Nephron (organoid): ENCODE measurements around the gene DBT.

Source experiments
- H3K27ac Mint-ChIP-seq, 3 experiments: 2 replicates each; pipeline ENCODE4 v1.8.0; 2020; ENCODE audit warnings: mixed read lengths in 3 of 3, mild to moderate bottlenecking in 2 of 3, moderate library complexity in 1 of 3
- H3K27me3 Mint-ChIP-seq: 2 replicates; pipeline ENCODE4 v1.8.0; 2021; ENCODE audit warnings: low read depth, mild to moderate bottlenecking, moderate library complexity, mixed read lengths
- H3K36me3 Mint-ChIP-seq: 2 replicates; pipeline ENCODE4 v1.8.0; 2020; ENCODE audit warnings: low read depth, mixed read lengths
- H3K4me1 Mint-ChIP-seq: 2 replicates; pipeline ENCODE4 v1.8.0; 2020; ENCODE audit warnings: mixed read lengths
- H3K4me3 Mint-ChIP-seq, 3 experiments: 2 replicates each; pipeline ENCODE4 v1.8.0; 2020; ENCODE audit warnings: mild to moderate bottlenecking in 3 of 3, mixed read lengths in 3 of 3, moderate library complexity in 2 of 3
- H3K9me3 Mint-ChIP-seq: 2 replicates; pipeline ENCODE4 v1.8.0; 2020; ENCODE audit warnings: mixed read lengths
- TF ChIP-seq, protein P1 (sequence below), 3 experiments: fragments of 200-600 bp; sonication (generic); IDR thresholded peaks; one replicate each; pipeline ENCODE4 v1.5.0; 2021; ENCODE audit warnings: antibody characterized with exemption in 3 of 3; ENCODE audit not compliant: unreplicated experiment in 3 of 3

The DBT gene

DNA sequence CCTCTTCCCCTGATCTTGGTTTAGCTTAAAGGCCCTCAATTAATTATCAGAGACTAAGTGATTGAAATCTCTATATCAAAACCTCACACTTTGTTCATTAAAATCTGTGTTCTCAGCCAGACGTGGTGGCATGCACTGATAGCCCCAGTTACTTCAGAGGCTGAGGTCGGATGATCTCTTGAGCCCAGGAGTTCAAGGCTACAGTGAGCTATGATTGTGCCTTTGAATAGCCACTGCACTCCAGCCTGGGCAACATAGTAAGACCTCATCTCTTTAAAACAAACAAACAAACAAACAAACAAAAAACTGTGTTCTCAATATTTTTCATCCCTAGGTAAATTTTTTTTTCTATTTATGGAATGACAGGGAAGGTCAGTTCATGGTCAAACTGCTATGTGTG, 98.0 kb downstream of the DBT start:
- Mint-ChIP-seq H3K36me3 (peaks cover 14% of the 10 kb centered on the region), H3K4me1 (no peaks in the 10 kb centered on the region), H3K4me3 (no peak overlapping the region), H3K27ac (no peak overlapping the region), H3K27me3 (no peaks in the 10 kb centered on the region), H3K9me3 (no peaks in the 10 kb centered on the region)
- TF ChIP-seq, protein P1, sequence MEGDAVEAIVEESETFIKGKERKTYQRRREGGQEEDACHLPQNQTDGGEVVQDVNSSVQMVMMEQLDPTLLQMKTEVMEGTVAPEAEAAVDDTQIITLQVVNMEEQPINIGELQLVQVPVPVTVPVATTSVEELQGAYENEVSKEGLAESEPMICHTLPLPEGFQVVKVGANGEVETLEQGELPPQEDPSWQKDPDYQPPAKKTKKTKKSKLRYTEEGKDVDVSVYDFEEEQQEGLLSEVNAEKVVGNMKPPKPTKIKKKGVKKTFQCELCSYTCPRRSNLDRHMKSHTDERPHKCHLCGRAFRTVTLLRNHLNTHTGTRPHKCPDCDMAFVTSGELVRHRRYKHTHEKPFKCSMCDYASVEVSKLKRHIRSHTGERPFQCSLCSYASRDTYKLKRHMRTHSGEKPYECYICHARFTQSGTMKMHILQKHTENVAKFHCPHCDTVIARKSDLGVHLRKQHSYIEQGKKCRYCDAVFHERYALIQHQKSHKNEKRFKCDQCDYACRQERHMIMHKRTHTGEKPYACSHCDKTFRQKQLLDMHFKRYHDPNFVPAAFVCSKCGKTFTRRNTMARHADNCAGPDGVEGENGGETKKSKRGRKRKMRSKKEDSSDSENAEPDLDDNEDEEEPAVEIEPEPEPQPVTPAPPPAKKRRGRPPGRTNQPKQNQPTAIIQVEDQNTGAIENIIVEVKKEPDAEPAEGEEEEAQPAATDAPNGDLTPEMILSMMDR (IDR thresholded peaks at IDR 0.05; ENCODE audit: unreplicated experiment in 3 of 3): no peak

DNA sequence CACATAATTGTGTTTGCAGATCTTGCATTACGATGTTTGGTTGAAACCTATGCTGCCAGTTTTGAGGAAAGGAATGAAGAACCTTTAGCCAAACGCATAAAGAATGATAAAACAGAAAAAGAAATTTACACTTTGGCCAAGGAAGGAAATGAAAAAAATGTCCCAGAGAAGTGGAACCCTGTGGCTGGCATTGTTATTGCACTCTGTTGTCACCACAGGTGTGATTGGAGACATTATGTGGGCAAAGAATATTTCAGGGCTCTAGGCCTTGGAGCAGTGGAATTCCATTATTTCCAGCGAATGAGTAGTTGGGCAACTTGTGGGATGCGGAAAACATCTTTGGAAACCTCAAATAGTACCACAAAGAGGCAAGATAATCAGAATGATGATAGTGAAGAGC, 101.8 kb downstream of the DBT start:
- H3K36me3 Mint-ChIP-seq: peaks cover 42% of the 10 kb centered on the region
- H3K27me3 Mint-ChIP-seq: no peaks in the 10 kb centered on the region
- TF ChIP-seq, protein P1 (IDR thresholded peaks at IDR 0.05; ENCODE audit: unreplicated experiment in 3 of 3): no peak
- no peaks in the 10 kb centered on the region for H3K9me3 Mint-ChIP-seq
- H3K4me3 Mint-ChIP-seq: no peak overlapping the region
- no peak overlapping the region for H3K27ac Mint-ChIP-seq
- no peaks in the 10 kb centered on the region for H3K4me1 Mint-ChIP-seq

DNA sequence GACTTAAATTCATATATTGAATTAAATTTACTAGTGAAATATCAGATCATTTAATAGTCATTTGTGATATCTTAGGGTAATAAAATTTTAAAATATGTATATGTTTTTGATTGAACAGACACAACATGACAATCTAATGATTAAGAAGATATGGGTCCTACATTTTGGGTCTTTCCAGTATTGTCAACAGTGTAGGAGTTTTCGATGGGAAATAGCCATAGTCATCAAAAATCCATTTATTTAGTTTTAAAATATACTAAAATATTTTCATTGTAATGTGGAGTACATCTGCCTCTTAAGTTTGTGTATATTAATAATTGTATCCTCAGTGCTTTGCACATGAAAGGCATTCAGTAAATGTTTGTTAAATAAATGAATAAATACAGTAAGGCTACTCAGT, 102.7 kb downstream of the DBT start:
- no peak overlapping the region for H3K4me3 Mint-ChIP-seq

DNA sequence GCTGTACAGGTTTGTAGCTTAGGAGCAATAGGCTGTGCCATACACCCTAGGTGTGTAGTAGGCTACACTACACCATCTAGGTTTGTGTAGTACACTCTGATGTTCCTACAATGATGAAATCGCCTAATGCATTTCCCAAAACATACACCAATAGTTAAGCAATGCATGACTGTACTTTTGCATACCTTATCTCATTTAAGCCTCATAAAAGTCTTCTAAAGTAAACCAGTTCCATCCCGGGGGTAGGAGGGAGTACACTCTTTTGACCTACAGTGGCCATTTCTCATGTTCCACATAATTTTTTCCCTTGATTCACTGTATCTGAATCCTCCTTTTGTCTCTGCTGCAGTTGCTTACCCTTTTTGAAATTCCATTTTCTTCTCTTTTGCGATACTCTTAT, 104.5 kb downstream of the DBT start:
- Mint-ChIP-seq H3K4me1 (no peaks in the 10 kb centered on the region), H3K9me3 (no peaks in the 10 kb centered on the region), H3K36me3 (peaks cover 56% of the 10 kb centered on the region), H3K4me3 (no peak overlapping the region), H3K27ac (no peak overlapping the region), H3K27me3 (no peaks in the 10 kb centered on the region)
- TF ChIP-seq, protein P1 (IDR thresholded peaks at IDR 0.05; ENCODE audit: unreplicated experiment in 3 of 3): no peak

More for the DNA sequence above, 102.7 kb downstream of the DBT start:
- no peak overlapping the region for H3K27ac Mint-ChIP-seq
- no peaks in the 10 kb centered on the region for H3K4me1 Mint-ChIP-seq
- no peaks in the 10 kb centered on the region for H3K9me3 Mint-ChIP-seq
- TF ChIP-seq, protein P1 (IDR thresholded peaks at IDR 0.05; ENCODE audit: unreplicated experiment in 3 of 3): no peak
- peaks cover 50% of the 10 kb centered on the region for H3K36me3 Mint-ChIP-seq
- no peaks in the 10 kb centered on the region for H3K27me3 Mint-ChIP-seq

DNA sequence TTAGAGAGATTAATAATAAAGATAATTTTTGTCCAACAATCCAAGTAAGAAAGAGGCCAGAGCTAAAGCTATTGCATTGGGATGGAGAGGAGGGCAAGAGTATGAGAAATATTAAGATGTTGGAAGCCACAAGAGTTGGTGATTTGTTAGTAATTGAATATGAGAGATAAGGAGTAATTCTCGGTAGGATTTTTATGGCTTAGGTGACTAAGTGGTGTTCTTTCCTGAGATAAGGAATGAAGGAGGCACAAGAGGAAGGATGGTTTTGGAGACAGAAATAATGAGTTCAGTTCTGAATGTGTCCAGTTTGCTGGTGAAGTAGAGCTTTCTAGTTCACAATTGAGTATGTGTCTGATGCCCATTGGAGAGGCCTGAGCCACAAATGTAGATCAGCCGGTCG, 107.3 kb downstream of the DBT start:
- no peaks in the 10 kb centered on the region for H3K27me3 Mint-ChIP-seq
- no peak overlapping the region for H3K27ac Mint-ChIP-seq
- H3K4me3 Mint-ChIP-seq: no peak overlapping the region
- TF ChIP-seq, protein P1 (IDR thresholded peaks at IDR 0.05; ENCODE audit: unreplicated experiment in 3 of 3): no peak
- H3K36me3 Mint-ChIP-seq: peaks cover 65% of the 10 kb centered on the region
- no peaks in the 10 kb centered on the region for H3K4me1 Mint-ChIP-seq
- H3K9me3 Mint-ChIP-seq: no peaks in the 10 kb centered on the region

GRCh38 chr1:100141192-100141591, 108.4 kb downstream of the DBT start:
- Mint-ChIP-seq H3K9me3 (no peaks in the 10 kb centered on the region), H3K27ac (no peak overlapping the region), H3K27me3 (no peaks in the 10 kb centered on the region), H3K4me3 (no peak overlapping the region), H3K36me3 (peaks cover 61% of the 10 kb centered on the region), H3K4me1 (no peaks in the 10 kb centered on the region)
- TF ChIP-seq, protein P1 (IDR thresholded peaks at IDR 0.05; ENCODE audit: unreplicated experiment in 3 of 3): no peak
